HG03064 (cell line): ENCODE results near the gene F12.
A peak's percentile ranks its signal among the peaks of the same experiment; 100 is the strongest.
"Not testable (repeated sequence)": the region's sequence is repeated elsewhere in the genome, so short reads cannot be mapped to it uniquely, and the experiment has no call there.

ENCODE experiments used
- ATAC-seq: cut with Tn5 transposase; IDR thresholded peaks from one replicate; pipeline ENCODE4 v1.9.1; 2021; ENCODE audit warnings: low read depth; ENCODE audit not compliant: unreplicated experiment

F12 gene

DNA sequence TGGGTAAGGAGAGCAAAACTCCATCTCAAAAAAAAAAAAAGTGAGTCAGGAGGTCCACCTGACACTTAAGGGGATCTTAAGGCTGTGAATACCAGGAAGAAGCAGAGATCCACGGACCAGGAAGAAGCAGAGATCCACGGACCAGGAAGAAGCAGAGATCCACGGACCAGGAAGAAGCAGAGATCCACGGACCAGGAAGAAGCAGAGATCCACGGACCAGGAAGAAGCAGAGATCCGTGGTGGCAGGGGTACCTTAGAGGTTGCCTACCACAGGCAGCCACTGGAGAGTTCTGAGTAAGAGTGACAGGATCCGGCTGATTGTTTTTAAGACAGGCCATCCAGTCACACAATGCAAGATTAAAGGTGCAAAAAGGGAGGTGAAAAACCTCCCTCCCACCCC is 11.1 kb upstream of the F12 start:
- not testable (repeated sequence) for ATAC-seq

DNA sequence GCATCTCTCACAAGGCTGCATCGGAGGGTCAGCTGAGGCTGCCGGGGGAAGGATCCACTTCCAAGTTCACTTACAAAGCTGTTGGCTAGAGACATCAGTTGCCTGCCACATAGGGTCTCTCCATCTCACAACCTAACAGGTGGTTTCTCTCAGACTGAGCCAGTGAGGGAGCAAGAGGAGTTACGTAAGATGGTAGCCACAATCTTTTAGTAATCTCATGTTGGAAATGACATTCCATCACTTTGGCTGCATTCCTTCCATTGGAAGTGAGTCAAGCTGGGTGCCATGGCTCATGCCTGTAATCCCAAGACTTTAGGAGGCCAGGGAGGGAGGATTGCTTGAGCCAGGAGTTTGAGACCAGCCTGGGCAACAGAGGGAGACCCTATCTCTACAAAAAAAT is 9.7 kb upstream of the F12 start:
- ATAC-seq: no peak

DNA sequence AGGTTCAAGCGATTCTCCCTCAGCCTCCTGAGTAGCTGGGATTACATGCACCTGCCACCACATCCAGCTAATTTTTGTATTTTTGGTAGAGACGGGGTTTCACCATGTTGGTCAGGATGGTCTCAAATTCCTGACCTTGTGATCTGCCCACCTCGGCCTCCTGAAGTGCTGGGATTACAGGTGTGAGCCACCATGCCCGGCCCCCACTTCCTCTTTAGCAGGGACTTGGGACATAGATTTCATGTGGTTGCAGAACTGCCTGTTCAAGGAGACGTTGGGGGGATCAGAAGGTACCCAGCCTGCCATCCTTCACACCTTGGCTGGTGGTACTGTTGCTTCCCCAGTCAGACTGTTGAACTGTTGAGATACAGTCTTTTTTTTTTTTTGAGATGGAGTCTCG is 7.7 kb upstream of the F12 start:
- not testable (repeated sequence) for ATAC-seq

DNA sequence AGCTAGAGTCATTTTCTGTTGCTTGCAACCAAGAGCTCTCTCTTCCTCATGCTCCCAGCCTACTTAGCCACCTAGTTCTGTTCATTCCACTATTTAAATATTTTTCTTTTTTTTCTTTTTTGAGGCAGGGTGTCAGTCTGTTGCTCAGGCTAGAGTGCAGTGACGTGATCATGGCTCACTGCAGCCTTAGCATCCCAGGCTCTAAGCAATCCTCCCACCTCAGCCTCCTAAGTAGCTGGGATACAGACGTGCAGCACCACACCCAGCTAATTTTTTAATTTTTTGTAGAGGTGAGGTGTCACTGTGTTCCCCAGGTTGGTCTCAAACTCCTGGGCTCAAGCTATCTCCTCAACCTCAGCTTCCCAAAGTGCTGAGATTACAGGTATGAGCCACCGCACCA is 5.1 kb upstream of the F12 start:
- no peak for ATAC-seq

DNA sequence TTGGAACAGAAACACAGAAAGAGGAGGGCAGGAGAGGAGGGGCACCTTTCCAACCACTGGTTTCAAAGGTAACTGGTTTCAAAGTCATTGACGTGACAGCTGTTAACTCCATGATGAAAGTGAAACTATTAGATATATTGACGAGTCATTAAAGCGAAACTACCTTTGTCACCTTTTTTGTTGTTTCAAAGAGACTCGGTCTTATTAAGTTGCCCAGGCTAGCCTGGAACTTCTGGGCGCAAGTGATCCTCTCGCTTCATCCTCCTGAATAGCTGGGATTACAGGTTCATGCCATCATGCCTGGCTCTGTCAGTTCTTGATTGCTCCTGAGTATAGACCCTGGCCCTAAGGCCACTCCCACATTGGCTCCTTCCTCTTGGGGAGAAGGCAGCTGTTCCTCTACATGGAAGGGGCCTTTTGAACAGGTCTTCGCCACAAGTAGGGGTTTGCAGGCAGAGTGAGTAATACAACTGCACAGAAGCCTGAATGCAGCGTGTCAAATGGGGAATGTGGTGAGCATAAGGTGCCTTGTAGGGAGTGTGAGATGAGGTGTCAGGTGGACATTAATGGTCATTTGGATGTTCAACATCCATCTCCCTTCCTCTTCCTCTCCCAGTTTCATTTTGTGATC is 3.4 kb upstream of the F12 start:
- peak; percentile 66 for ATAC-seq

DNA sequence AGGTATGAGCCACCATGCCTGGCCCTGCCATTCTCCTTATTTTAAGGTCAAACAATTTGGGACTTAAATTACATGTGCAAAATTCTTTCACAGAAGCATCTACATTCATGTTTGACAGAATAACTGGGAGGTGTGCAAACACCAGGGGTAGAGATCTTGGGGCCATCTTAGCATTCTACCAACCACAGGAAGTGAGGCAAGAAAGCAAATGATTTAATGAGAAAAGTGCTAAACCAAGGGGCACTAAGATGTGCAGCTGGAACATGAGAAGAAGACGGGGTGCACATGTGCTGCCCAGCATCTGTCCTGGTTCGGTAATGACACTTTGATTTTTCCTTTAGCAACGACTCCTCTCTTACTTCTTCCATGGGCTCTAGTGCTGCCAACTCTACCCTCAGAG is 1.2 kb upstream of the F12 start:
- ATAC-seq: no peak

DNA sequence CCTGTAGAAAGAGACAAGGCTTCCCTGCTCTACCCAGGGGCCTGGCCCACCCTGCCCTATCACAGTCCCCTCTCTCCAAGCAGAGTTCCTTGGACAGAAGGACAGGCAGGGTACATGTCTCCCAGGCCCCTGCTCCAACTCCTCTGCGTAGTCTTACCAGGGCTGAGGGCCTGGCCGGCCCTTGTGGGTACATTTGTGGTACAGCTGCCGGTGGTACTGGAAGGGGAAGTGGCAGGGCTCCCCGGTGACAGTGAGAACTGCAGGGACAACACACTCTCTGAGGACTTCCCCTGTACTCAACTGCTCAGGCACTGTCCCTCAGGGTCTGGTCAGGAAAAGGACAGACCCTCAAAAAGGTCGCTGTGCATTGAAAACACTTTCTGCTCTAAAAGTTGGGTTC is 3.6 kb downstream of the F12 start:
- ATAC-seq: no peak

DNA sequence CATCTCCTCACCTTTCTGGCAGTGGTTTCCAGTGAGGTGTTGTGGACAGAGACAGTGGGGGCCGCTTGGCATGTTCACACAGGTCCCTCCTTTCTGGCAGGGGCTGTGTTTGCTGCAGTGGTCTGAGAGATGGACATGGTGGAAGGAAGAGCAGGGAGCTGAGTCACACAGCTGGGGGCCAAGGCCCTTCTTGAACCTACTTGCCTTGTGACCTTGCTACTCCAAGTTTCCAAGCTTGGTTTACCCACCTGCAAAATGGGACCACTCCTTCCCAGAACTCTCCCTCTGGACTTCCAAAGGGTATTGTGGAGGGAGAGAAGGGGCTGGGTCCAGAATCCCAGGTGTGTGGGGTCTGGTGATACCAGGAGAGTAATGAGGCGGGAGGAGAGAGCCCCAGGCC is 4.1 kb downstream of the F12 start:
- ATAC-seq: no peak

DNA sequence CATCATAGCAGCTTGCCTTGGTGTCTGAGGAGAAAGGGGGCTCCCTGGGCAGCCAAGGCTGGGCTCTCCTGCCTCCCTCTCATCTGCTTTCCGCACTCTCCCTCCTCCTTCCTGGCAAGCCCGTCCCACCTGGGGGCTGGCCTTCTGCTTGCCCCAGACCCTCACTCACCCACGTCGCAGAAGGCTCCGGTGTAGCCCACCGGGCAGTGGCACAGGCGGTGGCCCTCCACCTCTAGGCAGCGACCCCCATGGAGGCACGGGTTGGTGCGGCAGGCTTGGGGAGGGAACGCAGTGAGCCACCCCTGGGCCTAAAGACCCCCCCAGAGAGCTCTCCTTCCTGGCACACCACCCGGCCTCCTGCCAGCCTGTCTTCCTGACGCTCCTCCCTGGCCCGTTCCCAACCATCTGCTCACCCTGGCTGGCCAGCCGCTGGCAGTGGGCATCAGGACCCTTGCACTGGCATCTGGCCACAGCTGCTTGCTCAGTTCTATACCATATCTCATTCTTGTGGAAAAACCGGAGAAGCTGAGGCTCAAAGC is 4.7 kb downstream of the F12 start:
- ATAC-seq: no peak

DNA sequence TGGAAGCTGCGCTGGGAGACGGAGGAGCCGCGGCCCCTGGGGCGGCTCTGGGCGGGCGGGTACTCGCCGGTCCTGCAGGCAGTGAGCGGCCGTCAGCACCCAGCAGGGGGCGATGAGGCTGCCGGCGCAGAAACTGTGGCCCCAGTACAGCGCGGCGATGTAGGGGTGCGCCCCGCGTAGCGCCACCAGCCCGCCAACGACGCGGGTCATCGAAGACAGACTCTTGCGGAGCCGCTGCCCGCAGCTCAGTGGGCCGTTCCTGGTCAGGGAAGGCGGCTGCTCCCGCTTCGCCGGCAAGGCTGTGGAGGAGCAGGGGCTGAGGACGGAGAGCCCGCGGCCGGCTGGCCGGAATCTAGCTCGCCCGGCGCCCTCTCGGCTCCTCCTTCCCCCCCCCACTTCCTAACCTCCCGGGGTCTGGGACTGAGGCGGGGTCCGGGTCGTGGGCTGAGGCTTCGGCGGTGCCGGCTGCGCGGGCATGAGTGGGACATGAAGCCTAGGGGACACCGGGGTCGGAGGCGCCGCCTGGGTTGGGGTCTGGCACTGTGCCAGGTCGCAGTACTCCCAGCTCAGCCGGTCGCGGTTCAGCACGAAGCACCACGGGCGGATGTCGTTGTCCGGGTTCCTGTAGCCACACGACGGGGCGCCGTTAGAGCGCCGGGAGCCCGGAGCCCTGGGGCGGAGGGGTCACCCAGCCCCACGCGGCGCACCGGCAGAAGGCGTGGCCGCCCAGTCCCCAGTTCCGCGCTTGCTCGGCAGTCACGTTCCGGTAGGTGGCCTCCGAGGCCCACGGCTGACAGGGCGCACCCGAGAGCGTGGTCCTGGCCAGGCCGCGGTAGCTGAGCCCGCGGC is 5.3 kb downstream of the F12 start:
- peak; percentile 66 for ATAC-seq

DNA sequence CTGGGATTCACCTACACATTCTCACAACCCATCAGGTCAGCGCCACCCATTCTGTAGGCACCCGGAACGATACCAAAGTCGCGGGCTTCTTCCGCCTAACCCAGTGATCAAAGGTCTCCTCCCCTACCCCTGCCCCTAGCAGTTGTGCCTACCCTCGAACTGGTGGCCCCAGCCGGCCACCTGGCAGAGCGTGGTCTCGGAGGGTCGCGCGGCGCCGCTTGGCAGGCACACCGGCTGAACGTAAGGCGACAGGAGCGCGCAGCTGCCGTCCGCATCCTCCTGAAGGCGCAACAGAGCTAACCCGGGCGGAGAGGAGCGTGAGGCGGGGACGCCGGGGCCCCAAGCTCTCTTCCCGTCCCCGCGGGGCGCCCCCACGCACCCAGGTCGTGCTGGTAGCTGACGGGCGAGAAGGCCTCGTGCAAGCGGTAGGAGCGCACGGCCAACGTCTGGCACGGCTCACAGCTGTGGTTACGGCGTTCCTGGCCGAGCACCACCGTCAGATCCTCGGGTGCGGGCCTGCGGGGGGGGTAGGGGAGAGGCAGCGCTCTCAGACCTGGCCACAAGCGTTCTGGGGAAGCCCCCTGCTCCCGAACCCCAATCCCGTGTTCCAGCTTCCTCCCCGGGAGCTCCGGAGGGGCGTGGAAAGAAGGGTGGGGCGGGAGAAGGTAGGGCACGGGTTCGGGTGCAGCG is 6.1 kb downstream of the F12 start:
- ATAC-seq: peak; percentile 5

DNA sequence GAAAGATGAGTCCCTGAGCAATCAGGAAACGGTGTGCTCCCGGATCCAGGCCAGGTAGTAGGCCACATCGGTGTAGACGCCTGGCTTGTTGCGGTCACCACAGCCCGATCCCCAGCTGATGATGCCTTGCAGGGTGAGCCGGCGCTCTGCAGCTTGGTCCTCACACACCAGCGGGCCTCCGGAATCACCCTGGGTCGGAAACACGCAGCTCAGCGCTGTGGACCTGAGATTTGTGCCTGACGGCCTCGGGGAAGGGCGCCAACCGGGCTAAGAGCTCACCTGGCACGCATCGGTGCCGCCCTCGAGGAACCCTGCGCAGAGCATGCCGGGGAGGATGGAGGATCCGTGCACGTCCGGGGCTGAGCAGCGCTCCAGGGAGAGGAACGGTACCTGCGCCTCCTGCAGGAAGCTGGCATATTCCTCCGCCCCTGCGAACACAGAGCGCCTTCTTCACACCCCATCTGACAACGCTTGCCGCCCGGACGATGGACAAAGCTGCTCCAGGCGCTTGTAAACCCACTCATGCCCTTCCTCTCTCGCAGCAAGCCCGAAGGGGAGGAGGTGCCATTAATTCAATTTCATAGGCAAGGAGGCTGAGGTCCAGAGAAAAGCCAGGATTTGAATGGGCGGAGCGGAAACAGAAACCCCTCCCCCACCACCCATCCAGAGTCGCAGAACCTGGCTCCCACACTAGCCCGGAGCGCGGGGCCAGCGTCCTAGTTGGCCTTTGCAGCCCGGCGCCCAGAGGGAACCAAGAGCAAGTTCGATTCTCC is 6.9 kb downstream of the F12 start:
- no peak for ATAC-seq

DNA sequence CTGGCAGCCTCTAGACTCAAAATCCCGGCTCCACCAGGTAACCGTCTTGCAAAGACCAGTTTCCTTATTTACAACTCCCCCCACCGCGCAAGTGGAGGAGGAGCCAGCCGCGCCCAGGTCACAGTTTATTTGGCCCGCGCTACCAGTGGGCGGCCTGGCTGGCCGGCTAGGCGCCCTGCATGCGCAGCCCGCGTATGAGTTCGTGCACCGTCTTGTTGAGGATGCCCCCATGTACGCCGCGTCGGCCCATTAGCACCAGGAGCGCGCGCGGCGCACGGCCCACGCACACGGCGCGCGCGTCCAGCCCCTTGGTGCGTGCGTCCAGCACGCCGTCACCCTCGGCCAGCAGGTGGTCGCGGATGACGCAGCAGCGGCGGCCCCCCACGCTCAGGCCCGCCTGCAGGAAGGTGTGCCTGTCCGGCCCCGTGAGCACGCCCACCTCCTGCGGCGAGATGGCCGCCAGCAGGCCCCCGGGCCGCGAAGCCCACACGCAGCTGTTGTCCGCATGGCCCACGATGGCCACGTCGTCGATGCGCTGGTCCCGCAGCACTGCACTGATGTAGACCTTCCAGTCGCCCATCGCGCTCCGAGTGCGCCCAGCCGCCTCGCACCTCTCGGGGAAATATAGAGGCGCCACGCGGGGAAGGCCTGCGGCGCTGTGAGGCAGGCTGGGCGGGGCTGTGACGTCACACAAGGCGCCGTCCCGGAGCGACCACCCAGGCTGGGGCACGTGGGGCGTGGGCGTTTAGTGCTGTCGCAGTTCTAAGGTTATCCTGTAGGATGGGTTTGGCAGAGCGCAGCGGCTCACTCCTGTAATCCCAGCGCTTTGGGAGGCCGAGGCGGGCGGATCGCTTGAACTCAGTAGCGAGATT is 9.1 kb downstream of the F12 start, which contains the start of gene PFN3:
TSS of gene PFN3 (minus strand) at position 665 of the 872 bp plus-strand sequence. CDS start at position 580, 85 bp downstream.
- ATAC-seq: no peak

DNA sequence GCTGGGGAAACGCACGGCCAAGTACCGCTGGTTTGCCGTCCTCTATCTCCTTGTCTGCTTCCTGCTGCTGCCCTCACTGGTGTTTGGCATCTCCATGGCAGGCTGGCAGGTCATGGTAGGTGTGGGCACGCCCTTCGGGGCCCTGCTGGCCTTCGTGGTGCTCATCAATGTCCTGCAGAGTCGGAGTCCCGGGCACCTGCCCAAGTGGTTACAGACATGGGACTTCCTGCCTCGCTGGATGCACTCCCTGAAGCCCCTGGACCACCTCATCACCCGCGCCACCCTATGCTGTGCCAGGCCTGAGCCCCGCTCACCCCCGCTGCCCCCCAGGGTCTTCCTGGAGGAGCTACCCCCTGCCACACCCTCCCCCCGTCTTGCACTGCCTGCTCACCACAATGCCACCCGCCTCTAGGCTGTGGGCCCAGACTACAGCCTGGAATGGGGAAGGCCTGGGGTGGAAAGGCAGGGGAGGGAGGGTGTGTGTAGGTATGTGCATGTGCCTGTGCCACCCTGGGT is 11.4 kb downstream of the F12 start:
- ATAC-seq: no peak

DNA sequence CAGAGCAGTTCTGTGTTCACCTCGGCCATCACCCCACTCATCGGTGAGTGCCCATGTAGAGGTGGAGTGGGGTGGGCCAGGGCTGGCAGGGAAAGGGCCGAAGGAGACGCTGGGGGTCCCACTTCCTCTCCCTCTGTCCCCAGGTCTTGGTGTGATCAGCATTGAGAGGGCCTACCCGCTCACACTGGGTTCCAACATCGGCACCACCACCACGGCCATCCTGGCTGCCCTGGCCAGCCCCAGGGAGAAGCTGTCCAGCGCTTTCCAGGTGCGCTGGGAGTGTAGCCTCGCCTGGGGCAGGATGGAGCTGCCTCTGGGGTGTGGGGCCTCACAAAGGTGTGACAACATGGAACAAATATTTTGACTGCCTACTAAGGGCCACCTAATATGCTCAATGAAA is 12.6 kb downstream of the F12 start:
- ATAC-seq: no peak

DNA sequence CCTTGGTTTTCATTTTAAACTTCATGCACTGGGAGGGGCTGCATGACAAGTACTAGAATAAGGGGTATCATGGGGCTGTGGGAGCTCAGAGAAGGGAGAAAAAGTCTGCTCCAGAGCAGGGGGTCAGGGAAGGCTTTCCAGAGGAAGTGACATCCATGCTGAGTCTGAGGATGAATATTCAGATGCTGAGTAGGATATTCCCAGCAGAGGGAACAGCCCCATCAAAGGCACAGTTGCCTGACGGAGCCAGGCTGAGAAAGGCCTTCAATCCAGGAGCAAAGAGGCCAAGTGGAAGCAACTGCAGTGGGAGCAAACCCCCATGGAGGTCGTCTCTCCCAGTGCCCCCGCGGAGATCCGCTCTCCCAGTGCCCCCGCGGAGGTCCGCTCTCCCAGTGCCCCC is 13.3 kb downstream of the F12 start:
- ATAC-seq: no peak

DNA sequence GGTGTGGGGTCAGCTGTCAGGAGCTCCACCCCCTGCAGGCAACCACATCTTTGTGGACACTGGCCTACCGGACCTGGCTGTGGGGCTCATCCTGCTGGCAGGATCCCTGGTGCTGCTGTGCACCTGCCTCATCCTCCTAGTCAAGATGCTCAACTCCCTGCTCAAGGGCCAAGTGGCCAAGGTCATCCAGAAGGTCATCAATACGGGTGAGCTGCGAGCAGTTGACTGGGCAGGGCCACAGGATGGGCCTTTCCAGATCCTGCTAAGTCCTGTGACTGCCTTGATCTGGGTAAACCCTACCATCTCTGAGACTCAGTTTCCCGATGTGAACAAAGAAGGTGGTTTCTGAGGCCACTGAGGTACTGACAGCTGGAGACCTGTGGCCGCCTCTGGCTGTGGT is 15.4 kb downstream of the F12 start:
- no peak for ATAC-seq

DNA sequence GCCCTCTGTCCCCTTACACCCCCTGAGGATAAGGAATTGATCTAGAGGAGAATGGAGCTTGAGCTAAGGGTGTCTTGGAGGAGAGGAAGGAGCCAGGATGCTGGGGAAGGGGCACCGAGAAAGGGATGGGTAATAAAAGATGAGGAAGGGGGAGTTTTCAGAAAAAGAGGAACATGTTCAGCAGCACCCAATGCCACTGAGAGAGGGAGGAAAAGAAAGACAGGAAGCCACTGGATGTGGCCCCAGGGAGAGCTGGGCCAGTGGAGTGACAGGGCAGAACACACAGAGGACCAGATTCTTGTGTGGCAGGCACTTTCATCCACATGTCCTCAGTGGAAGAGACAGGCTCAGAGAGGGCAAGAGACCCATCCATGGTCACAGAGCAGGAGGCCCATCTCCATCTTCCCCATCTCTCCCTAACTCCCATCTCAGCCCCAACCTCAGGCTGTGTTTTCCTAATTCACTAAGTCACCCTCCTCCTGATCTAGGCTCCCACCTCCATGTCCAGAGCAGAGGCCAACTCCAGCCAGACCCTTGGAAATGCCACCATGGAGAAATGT is 16.1 kb downstream of the F12 start:
- ATAC-seq: no peak

DNA sequence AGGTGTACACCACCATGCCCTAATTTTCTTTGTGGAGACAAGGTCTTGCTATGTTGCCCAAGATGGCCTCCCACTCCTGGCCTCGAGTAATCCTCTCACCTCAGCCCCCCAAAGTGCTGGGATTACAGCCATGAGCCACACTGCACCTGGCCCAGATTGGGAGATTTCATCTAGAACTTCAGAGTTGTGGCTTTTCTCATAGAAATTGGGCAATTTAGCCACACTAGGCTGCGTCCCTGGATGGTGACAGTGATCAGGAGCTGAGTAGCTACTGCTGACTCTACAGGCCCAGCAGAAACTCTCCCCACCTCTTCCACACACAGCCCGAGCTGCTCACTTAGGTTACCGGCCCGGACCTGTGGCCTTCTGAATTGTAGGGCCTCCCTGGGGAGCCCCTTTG is 16.6 kb downstream of the F12 start:
- ATAC-seq: no peak
